SK-N-SH (cell line): ENCODE data around the gene ZSCAN10. TPM values are rescaled to one million over a fixed set of nuclear protein-coding genes. Genes with fewer than 3 reads are reported as not detected.
A peak's percentile ranks its signal among the peaks of the same experiment; 100 is the strongest.

ENCODE experiments used
- CTCF ChIA-PET: fragments of 300-600, 350-600 bp; formaldehyde crosslinking; extraction: SDS; loops from one replicate; lab custom pipeline; 2021; lab: Yijun Ruan, JAX
- POLR2A ChIA-PET: fragments of 350-600 bp; sonication (Branson Sonifier 250); formaldehyde crosslinking; extraction: SDS; loops from one replicate; lab custom pipeline; 2020; ENCODE audit warnings: antibody characterized with exemption, inconsistent platforms; lab: Yijun Ruan, JAX
- DNase-seq: peaks from one replicate; pipeline ENCODE4 v3.0.0; 2012
- H2AFZ ChIP-seq: fragments of 200-600 bp; sonication (generic); 2 replicates; pipeline ENCODE4 v1.8.1; 2016; ENCODE audit warnings: antibody characterized with exemption, mild to moderate bottlenecking, low read depth
- H3F3A ChIP-seq: fragments of 200-600 bp; sonication (generic); replicated peaks from 2 replicates; pipeline ENCODE3; 2016; ENCODE audit warnings: antibody characterized with exemption, mild to moderate bottlenecking; ENCODE audit not compliant: insufficient read depth
- H3K27ac ChIP-seq, 2 experiments: fragments of 200-500 bp in 1 of 2; fragments of 200-600 bp in 1 of 2; sonication (Bioruptor generic) in 1 of 2; sonication (generic), shearing (Covaris generic) in 1 of 2; 2 replicates each; pipeline versions ENCODE4 v1.5.1 to v1.6.1; 2014 to 2016; ENCODE audit warnings: low read depth in 2 of 2, inconsistent platforms in 1 of 2, low read length in 1 of 2, mild to moderate bottlenecking in 1 of 2, mixed read lengths in 1 of 2
- H3K27me3 ChIP-seq: fragments of 200-600 bp; sonication (generic), shearing (Covaris generic); 2 replicates; pipeline ENCODE4 v1.6.1; 2016; ENCODE audit warnings: mixed run types; ENCODE audit not compliant: insufficient read depth
- H3K36me3 ChIP-seq, 2 experiments: fragments of 200-500 bp in 1 of 2; fragments of 200-600 bp in 1 of 2; sonication (Bioruptor generic) in 1 of 2; sonication (generic) in 1 of 2; replicated peaks in 1 of 2; 2 replicates each; pipeline versions ENCODE3 to v1.5.1; 2014 to 2016; ENCODE audit warnings: low read length in 1 of 2, mild to moderate bottlenecking in 1 of 2; ENCODE audit not compliant: insufficient read depth in 2 of 2, control insufficient read depth in 1 of 2
- H3K4me1 ChIP-seq, 2 experiments: fragments of 200-500 bp in 1 of 2; fragments of 200-600 bp in 1 of 2; sonication (Bioruptor generic) in 1 of 2; sonication (generic), shearing (Covaris generic) in 1 of 2; 2 replicates each; pipeline versions ENCODE4 v1.5.1 to v1.6.1; 2014 to 2016; ENCODE audit warnings: low read depth in 1 of 2, low read length in 1 of 2, mixed run types in 1 of 2; ENCODE audit not compliant: insufficient read depth in 2 of 2, control insufficient read depth in 1 of 2
- H3K4me2 ChIP-seq: fragments of 200-600 bp; sonication (generic), shearing (Covaris generic); 2 replicates; pipeline ENCODE4 v1.6.1; 2017; ENCODE audit warnings: mixed run types
- H3K4me3 ChIP-seq, 2 experiments: fragments of 200-500 bp in 1 of 2; fragments of 200-600 bp in 1 of 2; sonication (Bioruptor generic) in 1 of 2; sonication (generic), shearing (Covaris generic) in 1 of 2; 2 replicates each; pipeline versions ENCODE4 v1.5.1 to v1.8.1; 2014 to 2016; ENCODE audit warnings: low read depth in 2 of 2, inconsistent platforms in 1 of 2, low read length in 1 of 2, mild to moderate bottlenecking in 1 of 2, mixed read lengths in 1 of 2, moderate library complexity in 1 of 2
- H3K79me2 ChIP-seq: fragments of 200-600 bp; sonication (generic); 2 replicates; pipeline ENCODE4 v1.8.1; 2017; ENCODE audit warnings: mild to moderate bottlenecking; ENCODE audit not compliant: insufficient read depth
- H3K9ac ChIP-seq: fragments of 200-600 bp; sonication (generic); 2 replicates; pipeline ENCODE4 v1.6.1; 2017; ENCODE audit warnings: mixed run types
- H3K9me2 ChIP-seq: fragments of 200-600 bp; sonication (generic); 2 replicates; pipeline ENCODE4 v1.6.1; 2017; ENCODE audit warnings: mixed run types
- H3K9me3 ChIP-seq: fragments of 200-600 bp; sonication (generic); 2 replicates; pipeline ENCODE4 v1.6.1; 2017; ENCODE audit warnings: mixed run types, mild to moderate bottlenecking, moderate library complexity
- H4K20me1 ChIP-seq: fragments of 200-600 bp; sonication (generic); 2 replicates; pipeline ENCODE4 v1.6.1; 2017; ENCODE audit warnings: mild to moderate bottlenecking, mixed run types; ENCODE audit not compliant: insufficient read depth
- CTCF ChIP-seq: fragments of 200-600 bp; sonication (generic); IDR thresholded peaks from 2 replicates; pipeline ENCODE4 v1.6.1; 2017; ENCODE audit warnings: antibody characterized with exemption, mild to moderate bottlenecking, moderate library complexity
- ELF1 ChIP-seq: IDR thresholded peaks from 2 replicates; pipeline ENCODE4 v1.4.0; 2012
- FOSL2 ChIP-seq: IDR thresholded peaks from 2 replicates; pipeline ENCODE4 v1.4.0; 2012; ENCODE audit warnings: low read depth, mild to moderate bottlenecking, moderate library complexity, borderline replicate concordance
- FOXM1 ChIP-seq: IDR thresholded peaks from 2 replicates; pipeline ENCODE4 v1.4.0; 2012; ENCODE audit warnings: low read depth, mild to moderate bottlenecking
- GABPA ChIP-seq: IDR thresholded peaks from 2 replicates; pipeline ENCODE4 v1.4.0; 2012; ENCODE audit warnings: low read depth, mild to moderate bottlenecking
- GATA2 ChIP-seq: sonication (generic); formaldehyde crosslinking; IDR thresholded peaks from 2 replicates; pipeline ENCODE4 v1.5.0; 2020; ENCODE audit warnings: mild to moderate bottlenecking, missing genetic modification reagents
- MAX ChIP-seq: IDR thresholded peaks from 2 replicates; pipeline ENCODE4 v1.4.0; 2012; ENCODE audit warnings: low read depth
- MXI1 ChIP-seq: IDR thresholded peaks from 2 replicates; pipeline ENCODE4 v1.6.1; 2012; ENCODE audit warnings: mild to moderate bottlenecking, low read depth, low read length, improper control_type of control experiment
- RCOR1 ChIP-seq: fragments of 150-350 bp; IDR thresholded peaks from 2 replicates; pipeline ENCODE4 v1.6.1; 2017; ENCODE audit warnings: antibody characterized with exemption, low read length
- REST ChIP-seq: IDR thresholded peaks from 2 replicates; pipeline ENCODE4 v1.6.1; 2012; ENCODE audit warnings: mild to moderate bottlenecking, low read depth, low read length, moderate library complexity
- SIN3A ChIP-seq: IDR thresholded peaks from 2 replicates; pipeline ENCODE4 v1.6.1; 2012; ENCODE audit warnings: low read depth, mild to moderate bottlenecking, low read length, moderate library complexity, borderline replicate concordance
- TCF12 ChIP-seq: IDR thresholded peaks from 2 replicates; pipeline ENCODE4 v1.4.0; 2012
- TEAD4 ChIP-seq: IDR thresholded peaks from 2 replicates; pipeline ENCODE4 v1.4.0; 2012; ENCODE audit warnings: mild to moderate bottlenecking, borderline replicate concordance; ENCODE audit not compliant: insufficient read depth
- WGBS: methylation state at CpG from one replicate; pipeline ENCODE4 v1.1.6; 2017; ENCODE audit warnings: low lambda C conversion rate; 5-methylcytosine and 5-hydroxymethylcytosine counted together
- polyA plus RNA-seq, 3 experiments: library from polyadenylated mRNA; depleted of rRNA; stranded (reverse); fragments of >200 nt; gene quantifications; 2 replicates each; pipeline ENCODE4 v1.2.3, GENCODE V29; 2012
- TF ChIP-seq, protein P1 (sequence below): IDR thresholded peaks from 2 replicates; pipeline ENCODE4 v1.4.0; 2012; ENCODE audit warnings: low read depth, borderline replicate concordance

Gene ZSCAN10
- polyA plus RNA-seq, 1 of the 3 experiments (the other 2 are of a cell fraction): 0.05 TPM

DNA sequence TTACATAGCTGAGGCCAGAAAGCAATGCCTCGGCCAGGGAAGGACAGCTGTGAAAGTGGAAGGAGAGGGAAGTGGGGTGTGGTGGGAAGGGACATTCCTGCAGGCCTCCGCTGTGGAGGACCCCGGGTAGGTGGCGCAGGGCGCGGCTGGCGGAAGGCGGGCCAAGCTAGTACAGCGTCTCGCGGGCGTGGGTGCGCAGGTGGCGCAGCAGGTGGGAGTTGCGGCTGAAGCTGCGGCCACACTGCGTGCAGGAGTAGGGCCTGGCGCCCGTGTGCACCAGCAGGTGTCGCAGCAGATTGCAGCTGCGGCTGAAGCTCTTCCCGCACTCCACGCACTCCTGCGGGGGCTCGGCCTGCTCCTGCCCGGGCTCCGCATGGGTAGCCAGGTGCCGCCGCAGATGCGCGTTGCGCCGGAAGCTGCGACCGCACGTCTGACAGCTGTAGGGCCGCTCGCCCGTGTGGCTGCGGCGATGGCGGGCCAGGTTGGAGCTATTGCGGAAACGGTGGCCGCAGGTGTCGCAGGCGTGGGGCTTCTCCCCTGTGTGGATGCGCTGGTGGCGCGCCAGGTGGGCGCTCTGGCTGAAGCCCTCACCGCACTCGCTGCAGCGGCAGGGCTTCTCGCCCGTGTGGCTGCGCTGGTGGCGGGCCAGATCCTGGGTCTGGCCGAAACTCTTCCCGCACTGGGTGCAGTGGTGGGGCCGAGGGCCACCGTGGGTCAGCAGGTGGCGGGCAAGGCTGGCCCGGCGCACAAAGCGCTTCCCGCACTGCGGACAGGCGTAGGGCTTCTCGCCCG, 10.0 kb downstream of the ZSCAN10 start:
- Histone ChIP-seq H3K9me2 (no peaks in the 10 kb centered on the region), H3K9me3 (no peaks in the 10 kb centered on the region), H4K20me1 (no peaks in the 10 kb centered on the region), H3K79me2 (no peaks in the 10 kb centered on the region), H3K27ac (no peak overlapping the region), H3K4me1 (no peaks in the 10 kb centered on the region; a peak in 1 of 4 replicates), H3K27me3 (peaks cover 65% of the 10 kb centered on the region), H3K4me2 (no peak overlapping the region)
- POLR2A ChIA-PET: no interaction called here
- DNase-seq: no peak
- WGBS: 84% methylated on average over 22 of the region's 71 CpGs
- TF ChIP-seq MAX (no peak), GABPA (no peak), GATA2 (CRISPR knock-in tag) (no peak), CTCF (0 out of 2 replicates have a peak, but pooled peaks have one; percentile 15)
- TF ChIP-seq, all 33 proteins: peak for 1
- no peak overlapping the region for H3K9ac ChIP-seq
- CTCF ChIA-PET: interaction anchor here (1.0 to 3.9 kb wide), 11 partner anchors 9 to 412 kb away, joined by 3 to 25 read pairs (median 4); no protein-coding TSS in a partner anchor
- H3K36me3 ChIP-seq: no peaks in the 10 kb centered on the region
- H2AFZ ChIP-seq: no peak overlapping the region
- no peak overlapping the region for H3K4me3 ChIP-seq
- H3F3A ChIP-seq: no peaks in the 10 kb centered on the region

GRCh38 chr16:3088450-3088849, 10.6 kb downstream of the ZSCAN10 start:
- no peak for DNase-seq
- H3K4me2 ChIP-seq: no peak overlapping the region
- 67% methylated on average over 5 of the region's 7 CpGs for WGBS
- H3K9me2 ChIP-seq: no peaks in the 10 kb centered on the region
- no peak overlapping the region for H3K9ac ChIP-seq
- no peaks in the 10 kb centered on the region for H3K36me3 ChIP-seq
- H3F3A ChIP-seq: no peaks in the 10 kb centered on the region
- ChIA-PET POLR2A (no interaction called here), CTCF (interaction anchor here (1.0 to 3.9 kb wide), 9 partner anchors 8 to 413 kb away, joined by 3 to 25 read pairs (median 4); no protein-coding TSS in a partner anchor)
- TF ChIP-seq TEAD4 (no peak), MAX (no peak), FOSL2 (no peak), RCOR1 (no peak), ELF1 (no peak), MXI1 (no peak), GATA2 (CRISPR knock-in tag) (no peak), TCF12 (no peak), SIN3A (no peak), REST (no peak), CTCF (no peak), FOXM1 (no peak)
- TF ChIP-seq, protein P1, sequence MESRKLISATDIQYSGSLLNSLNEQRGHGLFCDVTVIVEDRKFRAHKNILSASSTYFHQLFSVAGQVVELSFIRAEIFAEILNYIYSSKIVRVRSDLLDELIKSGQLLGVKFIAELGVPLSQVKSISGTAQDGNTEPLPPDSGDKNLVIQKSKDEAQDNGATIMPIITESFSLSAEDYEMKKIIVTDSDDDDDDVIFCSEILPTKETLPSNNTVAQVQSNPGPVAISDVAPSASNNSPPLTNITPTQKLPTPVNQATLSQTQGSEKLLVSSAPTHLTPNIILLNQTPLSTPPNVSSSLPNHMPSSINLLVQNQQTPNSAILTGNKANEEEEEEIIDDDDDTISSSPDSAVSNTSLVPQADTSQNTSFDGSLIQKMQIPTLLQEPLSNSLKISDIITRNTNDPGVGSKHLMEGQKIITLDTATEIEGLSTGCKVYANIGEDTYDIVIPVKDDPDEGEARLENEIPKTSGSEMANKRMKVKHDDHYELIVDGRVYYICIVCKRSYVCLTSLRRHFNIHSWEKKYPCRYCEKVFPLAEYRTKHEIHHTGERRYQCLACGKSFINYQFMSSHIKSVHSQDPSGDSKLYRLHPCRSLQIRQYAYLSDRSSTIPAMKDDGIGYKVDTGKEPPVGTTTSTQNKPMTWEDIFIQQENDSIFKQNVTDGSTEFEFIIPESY: no peak
- no peaks in the 10 kb centered on the region for H3K79me2 ChIP-seq
- no peaks in the 10 kb centered on the region for H4K20me1 ChIP-seq
- no peak overlapping the region for H3K27ac ChIP-seq
- H2AFZ ChIP-seq: no peak overlapping the region
- H3K4me3 ChIP-seq: no peak overlapping the region
- no peaks in the 10 kb centered on the region for H3K9me3 ChIP-seq
- peaks cover 65% of the 10 kb centered on the region for H3K27me3 ChIP-seq
- H3K4me1 ChIP-seq: no peaks in the 10 kb centered on the region; a peak in 1 of 4 replicates
